H1 (cell line): Measurements from ENCODE around the gene DDI2. TPM values are rescaled to one million over a fixed set of nuclear protein-coding genes. Genes with fewer than 3 reads are reported as not detected.

Experiments
- BCL11A ChIP-seq, 2 experiments: IDR thresholded peaks; one replicate each; pipeline ENCODE4 v1.6.1; 2011; ENCODE audit warnings: low read depth in 2 of 2, low read length in 2 of 2, mild to moderate bottlenecking in 2 of 2
- CHD7 ChIP-seq: fragments of 300-600 bp; sonication (generic); IDR thresholded peaks from 2 replicates; pipeline ENCODE4 v1.7.1; 2012; ENCODE audit warnings: low read length, moderate library complexity, mild to moderate bottlenecking, inconsistent platforms; ENCODE audit not compliant: insufficient replicate concordance
- SIX5 ChIP-seq: IDR thresholded peaks from 2 replicates; pipeline ENCODE4 v1.6.1; 2011; ENCODE audit warnings: mild to moderate bottlenecking, low read depth, low read length
- YY1 ChIP-seq: IDR thresholded peaks from 2 replicates; pipeline ENCODE4 v1.6.1; 2011; ENCODE audit warnings: low read depth, mild to moderate bottlenecking, low read length
- polyA plus RNA-seq, 7 experiments: library from polyadenylated mRNA; depleted of rRNA in 3 of 7; stranded (reverse) in 5 of 7; unstranded in 2 of 7; fragments of >200 nt in 5 of 7; fragments of 200-250 nt in 2 of 7; gene quantifications; 1 replicate in 5 of 7; 2 replicates in 1 of 7; 4 replicates in 1 of 7; pipeline versions ENCODE4 v1.2.1 to v1.2.3, GENCODE V29; 2011 to 2013; ENCODE audit warnings: missing spikeins in 2 of 7, mixed read lengths in 2 of 7
- total RNA-seq: library from RNA; stranded (reverse); fragmentation: NEBNext Ultra II Directional; extraction: Animal tissue kit (Norgen Biotek cat#: 25700); gene quantifications from 2 replicates; pipeline ENCODE4 v1.2.1, GENCODE V29; 2021

DDI2 gene
- total and polyA plus RNA-seq, 2 of the 8 experiments (the other 6 are each of a cell fraction or from before 2014, with no cell fraction given) = 7.7 to 38.3 TPM

- TF ChIP-seq CHD7 (no peak), SIX5 (no peak), YY1 (no peak), BCL11A (IDR thresholded peaks at IDR 0.05; ENCODE audit: low read depth in 2 of 2, low read length in 2 of 2) (no peak)
- TF ChIP-seq, all 59 proteins: peak for 0
These were observed 64.4 kb downstream of the DDI2 start (continued) for GRCh38 chr1:15681349-15682292.
